GM12878 (cell line): ENCODE data around the gene ENDOV. TPM values are rescaled to one million over a fixed set of nuclear protein-coding genes. Genes with fewer than 3 reads are reported as not detected.

Experiments used
- ATAC-seq: fragments of 200-7000 bp; cut with Tn5 transposase; 3 replicates; pipeline ENCODE4 v1.9.1; 2020; ENCODE audit warnings: mild to moderate bottlenecking, moderate library complexity
- BruUV-seq: library from RNA; stranded (reverse); fragments of 400-500 nt; replicated peaks from 2 replicates; lab custom pipeline; 2021; lab: Mats Ljungman, UMichigan
- CTCF ChIA-PET: fragments of 300-600 bp; sonication (Branson Sonifier 250); formaldehyde crosslinking; extraction: SDS; loops from one replicate; lab custom pipeline; 2021; ENCODE audit warnings: inconsistent platforms; lab: Yijun Ruan, JAX
- POLR2A ChIA-PET: fragments of 350-600 bp; formaldehyde crosslinking; extraction: SDS; loops from one replicate; lab custom pipeline; 2021; ENCODE audit warnings: inconsistent platforms; lab: Charles Lee
- RAD21 ChIA-PET: fragments of 300-600 bp; sonication (Branson Sonifier 250); formaldehyde crosslinking; loops from one replicate; lab custom pipeline; 2023; ENCODE audit warnings: antibody characterized with exemption; ENCODE audit not compliant: unreplicated experiment; lab: Charles Lee
- SMC1A ChIA-PET: fragments of 300-600 bp; sonication (Branson Sonifier 250); formaldehyde crosslinking; loops from one replicate; lab custom pipeline; 2023; ENCODE audit not compliant: unreplicated experiment, uncharacterized antibody; lab: Charles Lee
- DNase-seq: peaks from one replicate; pipeline ENCODE4 v3.0.0-alpha.2; 2011; ENCODE audit warnings: low read depth, low spot score
- FAIRE-seq: peaks from 3 replicates; lab custom pipeline; 2011; peaks lifted over from hg19 to GRCh38; lab: Jason Lieb, UNC
- H2AFZ ChIP-seq: 2 replicates; pipeline ENCODE4 v1.6.0; 2011; ENCODE audit warnings: low read depth, low read length, control low read depth; ENCODE audit not compliant: control insufficient read depth
- H3K27ac ChIP-seq: 2 replicates; pipeline ENCODE4 v1.5.1; 2011; ENCODE audit warnings: control low read depth; ENCODE audit not compliant: control insufficient read depth, insufficient read depth
- H3K27me3 ChIP-seq, 2 experiments: replicated peaks in 1 of 2; 2 replicates each; pipeline versions ENCODE4 v1.6.0 to v1.6.1; 2011; ENCODE audit warnings: low read length in 1 of 2; ENCODE audit not compliant: control insufficient read depth in 2 of 2, insufficient read depth in 2 of 2
- H3K36me3 ChIP-seq, 2 experiments: 2 replicates each; pipeline ENCODE4 v1.5.1; 2011; ENCODE audit warnings: low read length in 1 of 2; ENCODE audit not compliant: control insufficient read depth in 2 of 2, insufficient read depth in 2 of 2
- H3K4me1 ChIP-seq: 2 replicates; pipeline ENCODE4 v1.6.1; 2011; ENCODE audit warnings: mild to moderate bottlenecking, low read length, moderate library complexity, mixed read lengths; ENCODE audit not compliant: control insufficient read depth, insufficient read depth
- H3K4me2 ChIP-seq: 2 replicates; pipeline ENCODE4 v1.6.0; 2011; ENCODE audit warnings: control low read depth; ENCODE audit not compliant: control insufficient read depth, insufficient read depth
- H3K4me3 ChIP-seq: fragments of 200-600 bp; sonication (generic); 2 replicates; pipeline ENCODE4 v1.5.1; 2016
- H3K79me2 ChIP-seq: 2 replicates; pipeline ENCODE4 v1.6.0; 2011; ENCODE audit warnings: low read length; ENCODE audit not compliant: control insufficient read depth, insufficient read depth
- H3K9ac ChIP-seq: 2 replicates; pipeline ENCODE4 v1.8.0; 2011; ENCODE audit warnings: low read length, control low read depth, mixed read lengths; ENCODE audit not compliant: control insufficient read depth, insufficient read depth
- H3K9me3 ChIP-seq: replicated peaks from 3 replicates; pipeline ENCODE4 v1.5.1; 2011; ENCODE audit warnings: mild to moderate bottlenecking, low read length; ENCODE audit not compliant: control insufficient read depth, insufficient read depth
- H4K20me1 ChIP-seq: 2 replicates; pipeline ENCODE4 v1.6.0; 2011; ENCODE audit not compliant: control insufficient read depth, insufficient read depth
- E4F1 ChIP-seq: fragments of 450-650 bp; IDR thresholded peaks from 2 replicates; pipeline ENCODE4 v1.6.1; 2018; ENCODE audit warnings: borderline replicate concordance, mild to moderate bottlenecking; ENCODE audit not compliant: partially characterized antibody
- EGR1 ChIP-seq, 2 experiments: IDR thresholded peaks; 1 replicate in 1 of 2; 2 replicates in 1 of 2; pipeline ENCODE4 v1.6.1; 2011 to 2012; ENCODE audit warnings: low read depth in 2 of 2, low read length in 2 of 2, borderline replicate concordance in 1 of 2, mild to moderate bottlenecking in 1 of 2, moderate library complexity in 1 of 2
- ETV6 ChIP-seq, 2 experiments: fragments of 450-650 bp in 1 of 2; IDR thresholded peaks in 1 of 2; conservative IDR thresholded peaks in 1 of 2; 2 replicates each; pipeline ENCODE4 v1.6.1; 2014; ENCODE audit warnings: antibody characterized with exemption in 1 of 2, borderline replicate concordance in 1 of 2, low read depth in 1 of 2, mild to moderate bottlenecking in 1 of 2, moderate library complexity in 1 of 2
- JUND ChIP-seq: IDR thresholded peaks from 2 replicates; pipeline ENCODE4 v1.6.1; 2012; ENCODE audit warnings: low read depth, mild to moderate bottlenecking, low read length, improper control_type of control experiment, moderate library complexity
- KAT2A ChIP-seq: conservative IDR thresholded peaks from 2 replicates; pipeline ENCODE4 v1.6.1; 2011; ENCODE audit warnings: low read depth, low read length; ENCODE audit not compliant: control insufficient read depth
- NFXL1 ChIP-seq: fragments of 450-650 bp; IDR thresholded peaks from 2 replicates; pipeline ENCODE4 v1.6.1; 2017; ENCODE audit warnings: antibody characterized with exemption, mild to moderate bottlenecking, borderline replicate concordance
- NFYB ChIP-seq: IDR thresholded peaks from 2 replicates; pipeline ENCODE4 v1.6.1; 2011; ENCODE audit warnings: low read depth, mild to moderate bottlenecking, low read length, improper control_type of control experiment, moderate library complexity; ENCODE audit not compliant: insufficient read depth
- RAD21 ChIP-seq: IDR thresholded peaks from 2 replicates; pipeline ENCODE4 v1.6.1; 2011; ENCODE audit warnings: mild to moderate bottlenecking, low read depth, low read length, moderate library complexity; ENCODE audit not compliant: insufficient read depth
- RB1 ChIP-seq: fragments of 450-650 bp; formaldehyde crosslinking; IDR thresholded peaks from 2 replicates; pipeline ENCODE4 v1.6.1; 2017; ENCODE audit warnings: mild to moderate bottlenecking, borderline replicate concordance
- SMC3 ChIP-seq: IDR thresholded peaks from 2 replicates; pipeline ENCODE4 v1.6.1; 2011; ENCODE audit warnings: low read length, improper control_type of control experiment, borderline replicate concordance
- STAT1 ChIP-seq: fragments of 450-650 bp; conservative IDR thresholded peaks from 2 replicates; pipeline ENCODE4 v1.6.1; 2014; ENCODE audit warnings: antibody characterized with exemption, mild to moderate bottlenecking
- SUPT20H ChIP-seq: IDR thresholded peaks from 2 replicates; pipeline ENCODE4 v1.6.1; 2011; ENCODE audit warnings: low read depth, mild to moderate bottlenecking, low read length, moderate library complexity, borderline replicate concordance; ENCODE audit not compliant: control insufficient read depth
- ZNF217 ChIP-seq: fragments of 450-650 bp; IDR thresholded peaks from 2 replicates; pipeline ENCODE4 v1.6.1; 2017; ENCODE audit warnings: antibody characterized with exemption, mild to moderate bottlenecking
- ZNF274 ChIP-seq: IDR thresholded peaks from one replicate; pipeline ENCODE4 v1.8.0; 2011; ENCODE audit not compliant: insufficient read length, insufficient read depth
- WGBS: methylation state at CpG from one replicate; pipeline ENCODE4 v1.1.6; 2016; ENCODE audit warnings: low lambda C conversion rate; ENCODE audit not compliant: insufficient replicate concordance, insufficient coverage; ENCODE audit errors: missing lambda C conversion rate; 5-methylcytosine and 5-hydroxymethylcytosine counted together
- in situ Hi-C: fragments of 300-500 bp; cut with MboI; formaldehyde crosslinking; loops from 9 replicates; pipeline ENCODE4 v1.14.3; 2018; ENCODE audit warnings: mixed read lengths
- intact Hi-C: fragments of 100-400 bp; cut with micrococcal nuclease; formaldehyde crosslinking; loops from one replicate; pipeline ENCODE4 v1.14.2; 2022; ENCODE audit not compliant: unreplicated experiment
- polyA plus RNA-seq, 11 experiments: library from polyadenylated mRNA; depleted of rRNA in 4 of 11; unstranded in 6 of 11; stranded (reverse) in 5 of 11; fragments of >200 nt; fragmentation: Nextera tagmentation in 4 of 11; fragmentation: Illumina TruSeq in 1 of 11; extraction: Ambion mirVana in 4 of 11; extraction: Trizol in 1 of 11; gene quantifications; 1 replicate in 1 of 11; 2 replicates in 10 of 11; pipeline versions ENCODE4 v1.2.1 to v1.2.3, GENCODE V29; 2011 to 2016; ENCODE audit warnings: inconsistent platforms in 2 of 11, missing spikeins in 2 of 11, low read depth in 1 of 11
- total RNA-seq, 4 experiments: library from RNA; depleted of rRNA in 3 of 4; stranded (reverse); fragments of >200 nt in 3 of 4; fragmentation: Illumina TruSeq in 1 of 4; extraction: Trizol in 1 of 4; gene quantifications; 2 replicates each; pipeline versions ENCODE4 v1.2.1 to v1.2.3, GENCODE V29; 2013 to 2021
- TF ChIP-seq, protein P1 (sequence below): fragments of 450-650 bp; IDR thresholded peaks from 2 replicates; pipeline ENCODE4 v1.6.1; 2017; ENCODE audit warnings: low read depth, mild to moderate bottlenecking, moderate library complexity

Gene ENDOV
- total and polyA plus RNA-seq, 10 of the 15 experiments (the other 5 are each of a cell fraction or from before 2014, with no cell fraction given) = 0.63 to 11.9 (median 8.1) TPM

- Histone ChIP-seq H3K27me3 (no peaks in the 10 kb centered on the region; a peak in 1 of 4 replicates), H3K36me3 (no peaks in the 10 kb centered on the region), H3K9me3 (peaks cover 5% of the 10 kb centered on the region; the same call in 1 of the 3 replicates), H2AFZ (no peak overlapping the region), H3K4me3 (no peak overlapping the region), H3K27ac (no peak overlapping the region)
- POLR2A ChIA-PET = no interaction called here
- WGBS = 50% methylated on average over 17 of the region's 17 CpGs
- in situ Hi-C loops = no loop called here
- no peak for FAIRE-seq
- intact Hi-C loops = no loop called here
- DNase-seq = no peak
- ATAC-seq = no peak
- TF ChIP-seq RAD21 = no peak
- no peak for TF ChIP-seq SMC3
- TF ChIP-seq NFXL1 = no peak
- no peak for TF ChIP-seq SUPT20H
- TF ChIP-seq STAT1 = no peak
- TF ChIP-seq RB1 = no peak
- TF ChIP-seq NFYB = no peak
- TF ChIP-seq, protein P1, sequence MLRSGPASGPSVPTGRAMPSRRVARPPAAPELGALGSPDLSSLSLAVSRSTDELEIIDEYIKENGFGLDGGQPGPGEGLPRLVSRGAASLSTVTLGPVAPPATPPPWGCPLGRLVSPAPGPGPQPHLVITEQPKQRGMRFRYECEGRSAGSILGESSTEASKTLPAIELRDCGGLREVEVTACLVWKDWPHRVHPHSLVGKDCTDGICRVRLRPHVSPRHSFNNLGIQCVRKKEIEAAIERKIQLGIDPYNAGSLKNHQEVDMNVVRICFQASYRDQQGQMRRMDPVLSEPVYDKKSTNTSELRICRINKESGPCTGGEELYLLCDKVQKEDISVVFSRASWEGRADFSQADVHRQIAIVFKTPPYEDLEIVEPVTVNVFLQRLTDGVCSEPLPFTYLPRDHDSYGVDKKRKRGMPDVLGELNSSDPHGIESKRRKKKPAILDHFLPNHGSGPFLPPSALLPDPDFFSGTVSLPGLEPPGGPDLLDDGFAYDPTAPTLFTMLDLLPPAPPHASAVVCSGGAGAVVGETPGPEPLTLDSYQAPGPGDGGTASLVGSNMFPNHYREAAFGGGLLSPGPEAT = no peak
- no peak for TF ChIP-seq ZNF274
- TF ChIP-seq KAT2A = no peak
- TF ChIP-seq ETV6 (conservative IDR thresholded peaks at IDR 0.05 in 1 of 2, IDR thresholded peaks at IDR 0.05 in 1 of 2; ENCODE audit: borderline replicate concordance in 1 of 2, low read depth in 1 of 2) = no peak
- no peak for TF ChIP-seq EGR1 (IDR thresholded peaks at IDR 0.05; ENCODE audit: borderline replicate concordance in 1 of 2, low read depth in 2 of 2, low read length in 2 of 2)
- no peak for TF ChIP-seq ZNF217
- TF ChIP-seq E4F1 = no peak
- no peak for TF ChIP-seq JUND
- TF ChIP-seq, all 136 proteins: peak for 0
- H3K9ac ChIP-seq = no peak overlapping the region
- no peaks in the 10 kb centered on the region for H4K20me1 ChIP-seq
- no peaks in the 10 kb centered on the region for H3K4me1 ChIP-seq
- BruUV-seq = no TSS peak
- ChIA-PET SMC1A (no interaction called here), CTCF (no interaction called here), RAD21 (no interaction called here)
- no peaks in the 10 kb centered on the region for H3K79me2 ChIP-seq
- no peak overlapping the region for H3K4me2 ChIP-seq
Measured at GRCh38 chr17:80486692-80487091, 71.7 kb downstream of the ENDOV start.
